Type B pancreatic cell (in vitro differentiated cells): ENCODE results near the gene MIDN. TPM values are rescaled to one million over a fixed set of nuclear protein-coding genes. Genes with fewer than 3 reads are reported as not detected.

Experiments used
- DNase-seq: peaks from one replicate; pipeline ENCODE4 v3.0.0; 2021; ENCODE audit warnings: mixed read lengths; ENCODE audit not compliant: unreplicated experiment; ENCODE audit errors: extremely low spot score
- H3K27ac Mint-ChIP-seq: 2 replicates; pipeline ENCODE4 v1.8.0; 2021; ENCODE audit warnings: mild to moderate bottlenecking, mixed read lengths
- H3K27me3 Mint-ChIP-seq: 2 replicates; pipeline ENCODE4 v1.8.0; 2021; ENCODE audit warnings: mixed read lengths
- H3K36me3 Mint-ChIP-seq: 2 replicates; pipeline ENCODE4 v1.8.0; 2021; ENCODE audit warnings: mixed read lengths
- H3K4me1 Mint-ChIP-seq: one replicate; pipeline ENCODE4 v1.8.0; 2021; ENCODE audit warnings: mixed read lengths; ENCODE audit not compliant: unreplicated experiment
- H3K4me3 Mint-ChIP-seq: 2 replicates; pipeline ENCODE4 v1.8.0; 2021; ENCODE audit warnings: mild to moderate bottlenecking, mixed read lengths
- H3K9me3 Mint-ChIP-seq: 2 replicates; pipeline ENCODE4 v1.8.0; 2021; ENCODE audit warnings: mixed read lengths
- total RNA-seq: library from RNA; stranded (reverse); gene quantifications from 2 replicates; pipeline ENCODE4 v1.2.1, GENCODE V29; 2021; ENCODE audit warnings: low replicate concordance
- TF ChIP-seq, protein P1 (sequence below): fragments of 200-600 bp; sonication (generic); conservative IDR thresholded peaks from 2 replicates; pipeline ENCODE4 v1.5.0; 2021; ENCODE audit warnings: antibody characterized with exemption, mild to moderate bottlenecking

Gene MIDN
- total RNA-seq, 1 donor from 2014 or later, result 122 TPM

DNA sequence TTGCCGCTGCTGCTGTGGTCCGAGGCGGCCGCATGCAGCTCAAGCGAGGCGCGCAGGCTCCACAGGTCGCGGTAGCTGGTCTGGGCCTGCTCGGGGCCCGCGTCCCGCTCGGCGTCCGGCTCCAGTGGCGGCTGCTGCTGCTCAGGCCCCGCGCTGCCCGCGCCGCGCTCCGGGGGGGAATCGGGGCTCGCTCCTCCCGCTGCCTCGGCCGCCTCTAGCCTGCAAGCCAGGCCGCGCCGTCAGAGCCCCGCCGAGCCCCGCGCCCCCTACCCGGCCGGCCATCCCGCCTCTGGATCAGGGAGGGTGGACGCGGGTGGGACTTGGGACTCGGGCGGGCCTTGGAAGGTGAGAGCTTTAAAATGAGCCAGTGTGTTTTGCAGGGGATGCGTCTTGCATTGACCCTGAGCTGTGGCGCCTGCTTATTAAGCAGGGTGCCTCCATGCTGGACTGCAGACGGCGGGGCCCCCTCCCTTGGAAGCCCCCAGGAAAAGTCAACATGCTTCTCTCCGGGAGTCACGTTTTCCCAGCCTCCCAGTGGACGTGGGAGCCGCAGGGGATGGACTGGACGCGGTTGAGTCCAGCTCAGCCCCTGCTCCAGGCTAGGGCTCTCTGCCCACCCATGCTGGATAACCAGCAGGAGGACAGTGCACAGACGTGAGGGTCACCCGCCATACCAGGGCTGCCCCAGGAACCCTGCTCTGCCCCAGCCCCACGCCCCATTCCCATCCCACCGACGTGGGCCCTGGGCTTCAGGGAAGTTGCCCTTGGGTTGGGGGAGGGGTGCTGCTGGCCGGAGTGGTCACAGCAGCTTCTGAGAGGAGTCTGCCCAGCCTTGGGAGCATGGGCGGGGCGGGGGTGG is 18.2 kb upstream of the MIDN start:
- H3K4me3 Mint-ChIP-seq, result no peak overlapping the region
- H3K27ac Mint-ChIP-seq, result no peak overlapping the region
- H3K9me3 Mint-ChIP-seq, result no peaks in the 10 kb centered on the region
- no peaks in the 10 kb centered on the region for H3K27me3 Mint-ChIP-seq
- peaks cover 13% of the 10 kb centered on the region for H3K4me1 Mint-ChIP-seq
- DNase-seq, result no peak
- TF ChIP-seq, protein P1, sequence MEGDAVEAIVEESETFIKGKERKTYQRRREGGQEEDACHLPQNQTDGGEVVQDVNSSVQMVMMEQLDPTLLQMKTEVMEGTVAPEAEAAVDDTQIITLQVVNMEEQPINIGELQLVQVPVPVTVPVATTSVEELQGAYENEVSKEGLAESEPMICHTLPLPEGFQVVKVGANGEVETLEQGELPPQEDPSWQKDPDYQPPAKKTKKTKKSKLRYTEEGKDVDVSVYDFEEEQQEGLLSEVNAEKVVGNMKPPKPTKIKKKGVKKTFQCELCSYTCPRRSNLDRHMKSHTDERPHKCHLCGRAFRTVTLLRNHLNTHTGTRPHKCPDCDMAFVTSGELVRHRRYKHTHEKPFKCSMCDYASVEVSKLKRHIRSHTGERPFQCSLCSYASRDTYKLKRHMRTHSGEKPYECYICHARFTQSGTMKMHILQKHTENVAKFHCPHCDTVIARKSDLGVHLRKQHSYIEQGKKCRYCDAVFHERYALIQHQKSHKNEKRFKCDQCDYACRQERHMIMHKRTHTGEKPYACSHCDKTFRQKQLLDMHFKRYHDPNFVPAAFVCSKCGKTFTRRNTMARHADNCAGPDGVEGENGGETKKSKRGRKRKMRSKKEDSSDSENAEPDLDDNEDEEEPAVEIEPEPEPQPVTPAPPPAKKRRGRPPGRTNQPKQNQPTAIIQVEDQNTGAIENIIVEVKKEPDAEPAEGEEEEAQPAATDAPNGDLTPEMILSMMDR, result no peak
- no peaks in the 10 kb centered on the region for H3K36me3 Mint-ChIP-seq

DNA sequence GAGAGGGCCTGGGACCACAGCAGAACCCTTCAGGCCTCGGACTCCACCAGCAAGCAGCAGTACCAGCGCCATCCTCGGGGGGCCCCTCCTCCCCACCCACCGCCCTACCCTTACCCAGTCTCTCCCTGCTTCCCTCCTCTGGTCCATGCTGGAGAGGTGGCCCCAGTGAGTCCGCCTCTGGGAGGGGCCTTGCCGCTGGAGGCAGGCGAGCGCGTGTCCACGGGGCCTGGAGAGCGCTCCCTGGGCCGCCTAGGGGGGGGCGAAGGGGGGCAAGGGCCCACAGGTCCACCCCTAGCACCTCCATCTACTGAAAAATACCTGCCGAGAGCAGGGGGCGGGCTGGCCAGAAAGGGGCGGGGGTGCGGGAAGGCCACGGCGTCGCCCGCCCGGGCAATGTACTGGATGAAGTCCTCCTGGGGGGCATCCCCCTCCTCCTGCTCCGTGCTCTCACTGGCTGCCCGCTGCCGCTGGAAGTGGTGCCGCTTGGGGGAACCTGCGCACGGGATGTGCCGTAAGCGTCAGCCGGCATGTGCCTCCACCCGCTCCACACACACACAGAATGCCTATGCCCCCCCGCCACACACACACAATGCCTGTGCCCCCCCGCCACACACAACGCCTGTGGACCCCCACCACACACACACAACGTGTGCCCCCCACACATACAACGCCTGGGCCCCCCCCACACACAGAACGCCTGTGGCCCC is 17.4 kb upstream of the MIDN start:
- TF ChIP-seq, protein P1, result no peak
- Mint-ChIP-seq H3K27me3 (no peaks in the 10 kb centered on the region), H3K9me3 (no peaks in the 10 kb centered on the region), H3K4me1 (peaks cover 13% of the 10 kb centered on the region), H3K4me3 (no peak overlapping the region), H3K36me3 (no peaks in the 10 kb centered on the region), H3K27ac (no peak overlapping the region)
- DNase-seq, result no peak

DNA sequence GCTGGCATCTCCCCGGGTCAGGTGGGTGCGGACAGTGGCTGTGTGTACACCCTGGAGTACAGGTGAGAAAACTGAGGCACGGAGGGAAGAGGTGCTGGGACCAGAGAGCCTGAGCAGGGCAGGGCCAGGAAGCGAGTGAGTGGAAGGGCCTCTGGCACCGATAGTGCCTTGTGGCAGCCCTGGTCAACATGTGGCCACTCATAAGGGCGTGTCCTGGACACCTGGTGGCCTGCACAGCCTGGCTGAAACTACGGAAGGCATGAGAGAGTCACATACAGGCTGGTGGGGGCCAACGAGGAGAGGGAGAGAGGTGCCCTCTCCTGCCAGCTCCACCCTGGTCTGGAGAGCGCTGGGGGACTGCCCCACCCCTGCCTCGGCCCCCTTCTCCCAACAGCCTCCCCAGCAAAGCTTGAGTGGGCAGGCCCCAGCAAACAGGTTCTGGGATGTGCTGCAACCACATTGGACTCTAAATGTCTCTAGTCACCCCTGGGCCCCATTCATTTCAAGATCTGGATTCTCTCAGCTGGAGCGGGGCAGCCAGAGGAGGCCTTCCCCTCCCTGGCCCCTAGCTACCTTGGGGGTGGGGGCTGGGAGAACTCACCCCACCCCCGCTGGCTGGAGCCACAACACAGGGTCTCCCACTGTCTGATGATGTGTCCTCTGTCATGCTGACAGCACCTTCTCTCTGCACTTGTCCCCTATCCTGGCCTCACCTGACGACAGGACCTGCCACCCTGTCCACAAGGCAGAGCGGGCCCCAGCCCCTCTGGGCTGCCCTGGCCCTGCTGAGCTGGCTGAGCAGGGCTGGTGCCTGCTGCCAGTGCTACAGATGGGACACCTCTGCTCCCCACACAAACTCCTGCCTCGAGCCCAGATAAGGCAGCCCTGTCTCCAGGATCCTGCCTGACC is 16.4 kb upstream of the MIDN start:
- Mint-ChIP-seq H3K9me3 (no peaks in the 10 kb centered on the region), H3K27me3 (no peaks in the 10 kb centered on the region), H3K27ac (peak overlapping the region; percentile 80), H3K4me3 (peak overlapping the region; percentile 55), H3K4me1 (peaks cover 13% of the 10 kb centered on the region), H3K36me3 (no peaks in the 10 kb centered on the region)
- no peak for DNase-seq
- TF ChIP-seq, protein P1, result no peak

DNA sequence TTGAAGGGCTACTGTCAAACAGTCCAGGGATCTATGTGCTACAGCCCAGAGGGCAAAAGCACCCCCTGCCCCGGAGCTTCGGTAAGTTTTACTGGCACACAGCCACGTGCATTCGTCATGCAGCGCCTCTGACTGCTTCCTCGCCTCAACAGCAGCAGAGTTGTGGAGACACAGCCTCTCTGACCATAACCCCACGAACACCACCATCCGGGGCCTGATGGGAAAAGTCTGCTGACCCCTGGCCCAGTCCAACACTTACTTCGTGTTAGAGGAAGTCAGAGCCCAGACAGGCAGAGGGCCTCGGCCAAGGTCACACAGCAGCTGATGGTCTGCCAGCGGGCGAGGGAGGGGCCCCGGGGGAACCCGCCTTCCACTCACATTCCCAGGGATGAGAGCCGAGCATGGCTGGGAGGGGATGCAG is 15.7 kb upstream of the MIDN start:
- peak overlapping the region; percentile 55 for H3K4me3 Mint-ChIP-seq
- peak overlapping the region; percentile 80 for H3K27ac Mint-ChIP-seq
- TF ChIP-seq, protein P1, result no peak

DNA sequence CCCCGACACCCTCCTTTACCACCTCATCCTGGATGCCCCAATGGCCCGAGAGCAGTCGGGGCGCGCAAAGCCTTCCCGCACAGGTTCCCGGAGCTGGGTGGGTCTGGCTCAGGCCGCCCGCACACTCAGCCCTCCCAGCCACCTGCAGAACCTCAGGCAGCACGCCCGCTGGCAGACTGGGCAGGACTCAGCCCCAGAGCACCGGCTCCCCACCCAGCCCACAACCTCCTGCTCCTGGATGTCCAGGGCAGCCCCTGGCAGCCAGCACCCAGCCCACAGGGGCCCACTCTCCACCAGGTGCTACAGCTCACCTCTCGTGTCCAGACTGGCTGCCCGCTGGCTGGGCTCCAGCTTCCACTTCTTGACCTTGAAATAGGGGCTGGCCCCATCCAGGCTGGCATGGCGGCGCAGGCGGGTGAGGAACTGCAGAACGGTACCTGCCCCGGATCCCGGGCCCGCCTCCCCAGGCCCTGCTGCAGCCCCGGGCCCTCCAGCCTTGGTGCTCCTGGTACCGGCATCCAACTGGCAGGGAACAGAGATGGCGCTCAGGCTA is 15.2 kb upstream of the MIDN start:
- no peak overlapping the region for H3K27ac Mint-ChIP-seq
- H3K4me3 Mint-ChIP-seq, result no peak overlapping the region
- H3K4me1 Mint-ChIP-seq, result peaks cover 13% of the 10 kb centered on the region
- TF ChIP-seq, protein P1, result no peak
- H3K36me3 Mint-ChIP-seq, result no peaks in the 10 kb centered on the region
- H3K9me3 Mint-ChIP-seq, result no peaks in the 10 kb centered on the region
- no peaks in the 10 kb centered on the region for H3K27me3 Mint-ChIP-seq
- DNase-seq, result no peak

More for the DNA sequence above, 15.7 kb upstream of the MIDN start:
- DNase-seq, result no peak
- Mint-ChIP-seq H3K4me1 (peaks cover 13% of the 10 kb centered on the region), H3K27me3 (no peaks in the 10 kb centered on the region), H3K36me3 (no peaks in the 10 kb centered on the region), H3K9me3 (no peaks in the 10 kb centered on the region)
